SJCRH30 (cell line): ENCODE results near the gene RNF130. TPM values are rescaled to one million over a fixed set of nuclear protein-coding genes. Genes with fewer than 3 reads are reported as not detected.

Experiments used
- DNase-seq, 2 experiments: peaks; one replicate each; pipeline ENCODE4 v3.0.0-alpha.2; 2015 to 2020
- H3K27ac ChIP-seq: fragments of 250-450 bp; sonication (Bioruptor Pico); 2 replicates; pipeline ENCODE4 v1.5.1; 2020; ENCODE audit warnings: mild to moderate bottlenecking, moderate library complexity
- H3K27me3 ChIP-seq: fragments of 250-450 bp; sonication (Bioruptor Pico); 2 replicates; pipeline ENCODE4 v1.5.1; 2020; ENCODE audit warnings: mild to moderate bottlenecking, moderate library complexity
- H3K36me3 ChIP-seq: fragments of 250-450 bp; sonication (Bioruptor Pico); 2 replicates; pipeline ENCODE4 v1.5.1; 2020; ENCODE audit warnings: mild to moderate bottlenecking, moderate library complexity
- H3K4me1 ChIP-seq: fragments of 250-450 bp; sonication (Bioruptor Pico); 2 replicates; pipeline ENCODE4 v1.5.1; 2020; ENCODE audit warnings: mild to moderate bottlenecking, moderate library complexity
- H3K4me3 ChIP-seq: fragments of 250-450 bp; sonication (Bioruptor Pico); 2 replicates; pipeline ENCODE4 v1.5.1; 2020; ENCODE audit warnings: mild to moderate bottlenecking, moderate library complexity
- H3K9me3 ChIP-seq: fragments of 250-450 bp; sonication (Bioruptor Pico); replicated peaks from 2 replicates; pipeline ENCODE4 v1.5.1; 2020; ENCODE audit warnings: mild to moderate bottlenecking, moderate library complexity
- total RNA-seq: library from RNA; depleted of rRNA; stranded (reverse); fragments of >200 nt; shearing (Covaris generic); gene quantifications from 2 replicates; pipeline ENCODE4 v1.2.3, GENCODE V29; 2014; rRNA removed

Gene RNF130
- total RNA-seq, result 34.5 and 34.9 TPM in 2 replicates

GRCh38 chr5:180071531-180072255 is at the start of gene RNF130:
RNF130 (minus strand) TSS chr5:180071759; CDS start chr5:180071702, 57 bp downstream.
- peaks cover 11% of the 10 kb centered on the region; the same call in 1 of the 2 replicates for H3K4me1 ChIP-seq
- H3K27ac ChIP-seq, result peak within 1 kb of the TSS; percentile 83
- no peaks in the 10 kb centered on the region for H3K36me3 ChIP-seq
- peaks cover 6% of the 10 kb centered on the region for H3K9me3 ChIP-seq
- peak; percentile 89 to 93 for DNase-seq
- peak within 1 kb of the TSS; percentile 95 for H3K4me3 ChIP-seq
- H3K27me3 ChIP-seq, result no peaks in the 10 kb centered on the region

GRCh38 chr5:180120237-180121101 is 48.9 kb upstream of the RNF130 start:
- Histone ChIP-seq H3K27me3 (peaks cover 6% of the 10 kb centered on the region; the same call in 1 of the 2 replicates), H3K4me3 (no peak overlapping the region), H3K4me1 (no peaks in the 10 kb centered on the region), H3K9me3 (no peaks in the 10 kb centered on the region), H3K27ac (no peak overlapping the region), H3K36me3 (no peaks in the 10 kb centered on the region)
- DNase-seq, result no peak

- no peak for DNase-seq
- H3K9me3 ChIP-seq, result no peaks in the 10 kb centered on the region
- peaks cover 6% of the 10 kb centered on the region; the same call in 1 of the 2 replicates for H3K27me3 ChIP-seq
- no peak overlapping the region for H3K27ac ChIP-seq
- H3K36me3 ChIP-seq, result no peaks in the 10 kb centered on the region
- no peaks in the 10 kb centered on the region for H3K4me1 ChIP-seq
- H3K4me3 ChIP-seq, result no peak overlapping the region
These were observed 48.3 kb upstream of the RNF130 start for GRCh38 chr5:180119903-180120236.

- Histone ChIP-seq H3K36me3 (no peaks in the 10 kb centered on the region), H3K27me3 (peaks cover 6% of the 10 kb centered on the region; the same call in 1 of the 2 replicates), H3K4me3 (no peak overlapping the region), H3K27ac (no peak overlapping the region), H3K4me1 (no peaks in the 10 kb centered on the region), H3K9me3 (no peaks in the 10 kb centered on the region)
- DNase-seq, result no peak
These were observed 47.7 kb upstream of the RNF130 start for GRCh38 chr5:180119031-180119902.

- no peaks in the 10 kb centered on the region for H3K36me3 ChIP-seq
- peaks cover 4% of the 10 kb centered on the region; the same call in 1 of the 2 replicates for H3K27me3 ChIP-seq
These were observed 46.8 kb upstream of the RNF130 start for GRCh38 chr5:180118391-180118791.

GRCh38 chr5:180117000-180117725 is 45.6 kb upstream of the RNF130 start:
- DNase-seq, result no peak
- no peaks in the 10 kb centered on the region for H3K9me3 ChIP-seq

More at GRCh38 chr5:180118391-180118791, 46.8 kb upstream of the RNF130 start:
- no peak overlapping the region for H3K4me3 ChIP-seq
- H3K27ac ChIP-seq, result no peak overlapping the region
- H3K9me3 ChIP-seq, result no peaks in the 10 kb centered on the region
- no peak for DNase-seq
- H3K4me1 ChIP-seq, result no peaks in the 10 kb centered on the region

GRCh38 chr5:180116077-180116999 is 44.8 kb upstream of the RNF130 start:
- H3K4me1 ChIP-seq, result no peaks in the 10 kb centered on the region
- no peak overlapping the region for H3K27ac ChIP-seq
- no peaks in the 10 kb centered on the region for H3K9me3 ChIP-seq
- no peak overlapping the region for H3K4me3 ChIP-seq
- no peaks in the 10 kb centered on the region; the same call in 1 of the 2 replicates for H3K27me3 ChIP-seq
- DNase-seq, result no peak
- H3K36me3 ChIP-seq, result no peaks in the 10 kb centered on the region

More at GRCh38 chr5:180117000-180117725, 45.6 kb upstream of the RNF130 start:
- H3K4me1 ChIP-seq, result no peaks in the 10 kb centered on the region
- no peaks in the 10 kb centered on the region; the same call in 1 of the 2 replicates for H3K27me3 ChIP-seq
- H3K4me3 ChIP-seq, result no peak overlapping the region
- H3K27ac ChIP-seq, result no peak overlapping the region
- no peaks in the 10 kb centered on the region for H3K36me3 ChIP-seq

GRCh38 chr5:180115326-180116076 is 43.9 kb upstream of the RNF130 start:
- H3K36me3 ChIP-seq, result no peaks in the 10 kb centered on the region
- no peak overlapping the region for H3K27ac ChIP-seq
- no peaks in the 10 kb centered on the region; the same call in 1 of the 2 replicates for H3K27me3 ChIP-seq
- DNase-seq, result no peak
- no peak overlapping the region for H3K4me3 ChIP-seq
- H3K9me3 ChIP-seq, result no peaks in the 10 kb centered on the region
- no peaks in the 10 kb centered on the region for H3K4me1 ChIP-seq

- no peaks in the 10 kb centered on the region for H3K36me3 ChIP-seq
- H3K4me3 ChIP-seq, result no peak overlapping the region
- no peaks in the 10 kb centered on the region for H3K4me1 ChIP-seq
- H3K9me3 ChIP-seq, result no peaks in the 10 kb centered on the region
- no peak for DNase-seq
- no peaks in the 10 kb centered on the region; the same call in 1 of the 2 replicates for H3K27me3 ChIP-seq
- H3K27ac ChIP-seq, result no peak overlapping the region
These were observed 42.9 kb upstream of the RNF130 start for GRCh38 chr5:180114304-180115003.

GRCh38 chr5:180113660-180114303 is 42.2 kb upstream of the RNF130 start:
- Histone ChIP-seq H3K4me3 (no peak overlapping the region), H3K36me3 (no peaks in the 10 kb centered on the region), H3K9me3 (no peaks in the 10 kb centered on the region), H3K27me3 (no peaks in the 10 kb centered on the region; the same call in 1 of the 2 replicates), H3K27ac (no peak overlapping the region), H3K4me1 (no peaks in the 10 kb centered on the region)
- DNase-seq, result no peak

GRCh38 chr5:180112181-180112861 is 40.8 kb upstream of the RNF130 start:
- no peaks in the 10 kb centered on the region for H3K36me3 ChIP-seq
- H3K27ac ChIP-seq, result no peak overlapping the region
- 0 out of 2 replicates have a peak, but pooled peaks cover 3% of the 10 kb centered on the region for H3K9me3 ChIP-seq
- DNase-seq, result no peak
- H3K4me1 ChIP-seq, result no peaks in the 10 kb centered on the region
- H3K27me3 ChIP-seq, result no peaks in the 10 kb centered on the region
- no peak overlapping the region for H3K4me3 ChIP-seq
